ENCODE results near the gene PPARG.

- TF ChIP-seq EP300 (IDR thresholded peaks at IDR 0.05; ENCODE audit: borderline replicate concordance in 1 of 2, low read depth in 2 of 2, low read length in 2 of 2) (no peak), YY1 (IDR thresholded peaks at IDR 0.05; ENCODE audit: low read depth, low read length) (no peak), E2F6 (IDR thresholded peaks at IDR 0.05) (no peak), SIN3A (conservative IDR thresholded peaks at IDR 0.05 in 1 of 2, IDR thresholded peaks at IDR 0.05 in 1 of 2; ENCODE audit: low read depth in 1 of 2, low read length in 2 of 2) (no peak), KDM1A (IDR thresholded peaks at IDR 0.05; ENCODE audit: borderline replicate concordance, low read length) (no peak), CTCF (IDR thresholded peaks at IDR 0.05; ENCODE audit: control extremely low read depth in 1 of 3, insufficient read depth in 1 of 3, low read depth in 1 of 3, low read length in 3 of 3) (no peak), SP1 (IDR thresholded peaks at IDR 0.05; ENCODE audit: low read depth, low read length) (no peak), GABPA (IDR thresholded peaks at IDR 0.05; ENCODE audit: borderline replicate concordance, insufficient read depth, low read length) (no peak), CEBPB (IDR thresholded peaks at IDR 0.05; ENCODE audit: low read depth, low read length) (no peak), CREB1 (IDR thresholded peaks at IDR 0.05) (no peak), RFX5 (IDR thresholded peaks at IDR 0.05; ENCODE audit: borderline replicate concordance, low read depth, low read length) (no peak), POU5F1 (IDR thresholded peaks at IDR 0.05; ENCODE audit: low read depth, low read length) (no peak)
Measured at GRCh38 chr3:12312010-12312409, 23.1 kb downstream of the PPARG start.
